GM12873 (cell line): Measurements from ENCODE around the gene GPSM1.

Source experiments
- TF ChIP-seq, protein P1 (sequence below): IDR thresholded peaks from 2 replicates; pipeline ENCODE4 v1.5.1; 2012; ENCODE audit warnings: low read depth, mild to moderate bottlenecking, moderate library complexity, low read length, control low read depth; ENCODE audit not compliant: insufficient read depth; ENCODE audit errors: missing control alignments

The GPSM1 gene

DNA sequence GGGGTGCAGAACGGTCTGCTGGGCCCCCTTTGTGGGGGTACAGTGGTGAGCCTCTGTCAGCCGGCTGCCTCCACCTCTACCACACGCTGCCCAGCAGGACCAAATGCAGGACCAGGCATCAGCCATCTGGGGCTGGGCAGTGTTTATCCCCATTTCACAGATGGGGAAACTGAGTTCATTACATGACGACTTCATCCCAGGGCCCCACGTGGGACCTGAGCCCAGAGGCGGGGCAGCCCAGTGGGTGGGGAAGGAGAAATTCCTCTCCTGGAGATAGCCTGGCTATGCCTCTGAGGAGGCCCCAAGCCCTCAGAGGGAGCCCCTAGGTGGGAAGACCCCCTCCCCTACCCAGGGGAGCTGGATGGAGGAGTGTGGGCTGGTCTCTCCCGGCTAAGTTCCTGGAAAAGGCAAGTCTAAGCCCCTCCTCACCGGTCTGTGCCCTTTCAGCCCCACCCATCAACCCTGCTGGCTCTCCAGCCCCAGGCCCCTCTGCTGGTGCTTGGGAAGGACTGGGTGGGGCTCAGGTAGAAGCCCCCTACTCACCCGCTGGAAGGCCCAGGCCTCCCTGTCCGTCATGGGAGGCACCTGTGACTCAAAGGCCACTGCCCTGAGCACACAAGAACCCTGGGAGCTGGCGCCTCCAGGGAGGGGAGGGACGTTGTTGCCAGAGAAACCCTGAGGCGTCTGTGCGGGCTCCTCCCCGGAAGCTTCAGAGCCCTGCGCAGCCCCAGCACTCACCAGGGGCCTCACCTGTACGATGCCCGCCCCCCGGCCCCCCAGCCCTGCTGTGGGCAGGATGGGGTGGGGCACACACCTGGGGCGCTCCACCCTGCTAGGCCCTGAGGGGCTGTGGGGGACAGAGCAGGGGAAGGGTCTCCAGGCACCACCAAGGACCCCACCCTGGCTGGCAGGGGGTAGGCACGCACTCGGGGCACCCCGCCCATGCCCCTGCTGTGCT is 16.0 kb upstream of the GPSM1 start:
- TF ChIP-seq, protein P1, sequence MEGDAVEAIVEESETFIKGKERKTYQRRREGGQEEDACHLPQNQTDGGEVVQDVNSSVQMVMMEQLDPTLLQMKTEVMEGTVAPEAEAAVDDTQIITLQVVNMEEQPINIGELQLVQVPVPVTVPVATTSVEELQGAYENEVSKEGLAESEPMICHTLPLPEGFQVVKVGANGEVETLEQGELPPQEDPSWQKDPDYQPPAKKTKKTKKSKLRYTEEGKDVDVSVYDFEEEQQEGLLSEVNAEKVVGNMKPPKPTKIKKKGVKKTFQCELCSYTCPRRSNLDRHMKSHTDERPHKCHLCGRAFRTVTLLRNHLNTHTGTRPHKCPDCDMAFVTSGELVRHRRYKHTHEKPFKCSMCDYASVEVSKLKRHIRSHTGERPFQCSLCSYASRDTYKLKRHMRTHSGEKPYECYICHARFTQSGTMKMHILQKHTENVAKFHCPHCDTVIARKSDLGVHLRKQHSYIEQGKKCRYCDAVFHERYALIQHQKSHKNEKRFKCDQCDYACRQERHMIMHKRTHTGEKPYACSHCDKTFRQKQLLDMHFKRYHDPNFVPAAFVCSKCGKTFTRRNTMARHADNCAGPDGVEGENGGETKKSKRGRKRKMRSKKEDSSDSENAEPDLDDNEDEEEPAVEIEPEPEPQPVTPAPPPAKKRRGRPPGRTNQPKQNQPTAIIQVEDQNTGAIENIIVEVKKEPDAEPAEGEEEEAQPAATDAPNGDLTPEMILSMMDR: no peak

DNA sequence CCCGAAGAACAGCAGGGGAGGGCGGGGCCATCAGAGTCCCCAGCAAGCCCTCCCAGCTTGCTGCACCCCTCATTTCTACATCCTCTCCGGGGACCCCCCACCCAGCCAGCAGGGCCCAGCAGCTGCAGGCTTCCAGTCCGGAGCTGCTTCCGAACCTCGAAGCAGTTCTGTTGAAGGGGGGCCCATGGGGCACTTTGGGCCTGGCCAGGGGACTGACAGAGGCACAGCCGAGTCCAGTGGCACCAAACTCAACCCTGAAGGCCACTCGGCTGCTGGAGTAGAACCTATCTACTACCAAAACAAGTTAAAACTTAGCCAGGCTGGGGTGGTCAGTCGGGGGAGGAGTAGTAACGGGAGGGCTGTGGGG is 15.3 kb upstream of the GPSM1 start:
- TF ChIP-seq, protein P1: no peak

DNA sequence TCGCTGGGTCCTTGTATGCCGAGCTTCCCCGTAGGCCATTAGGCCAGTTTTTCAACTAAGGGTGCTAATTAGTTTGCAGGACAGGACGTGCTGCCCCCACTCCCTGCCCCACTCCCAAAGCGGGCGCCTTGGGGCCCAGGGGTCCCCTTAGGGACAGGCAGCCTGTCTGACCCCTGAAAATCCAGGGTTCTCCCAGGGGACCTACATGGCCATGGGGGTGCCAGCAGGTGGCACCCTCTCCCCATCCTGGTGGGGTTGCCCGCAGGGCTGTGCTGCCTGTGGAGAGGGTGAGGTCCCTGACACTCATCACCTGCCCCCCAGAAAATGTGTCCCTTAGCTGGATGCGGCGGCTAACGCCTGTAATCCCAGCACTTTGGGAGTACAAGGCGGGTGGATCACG is 14.9 kb upstream of the GPSM1 start:
- TF ChIP-seq, protein P1: peak; percentile 67

DNA sequence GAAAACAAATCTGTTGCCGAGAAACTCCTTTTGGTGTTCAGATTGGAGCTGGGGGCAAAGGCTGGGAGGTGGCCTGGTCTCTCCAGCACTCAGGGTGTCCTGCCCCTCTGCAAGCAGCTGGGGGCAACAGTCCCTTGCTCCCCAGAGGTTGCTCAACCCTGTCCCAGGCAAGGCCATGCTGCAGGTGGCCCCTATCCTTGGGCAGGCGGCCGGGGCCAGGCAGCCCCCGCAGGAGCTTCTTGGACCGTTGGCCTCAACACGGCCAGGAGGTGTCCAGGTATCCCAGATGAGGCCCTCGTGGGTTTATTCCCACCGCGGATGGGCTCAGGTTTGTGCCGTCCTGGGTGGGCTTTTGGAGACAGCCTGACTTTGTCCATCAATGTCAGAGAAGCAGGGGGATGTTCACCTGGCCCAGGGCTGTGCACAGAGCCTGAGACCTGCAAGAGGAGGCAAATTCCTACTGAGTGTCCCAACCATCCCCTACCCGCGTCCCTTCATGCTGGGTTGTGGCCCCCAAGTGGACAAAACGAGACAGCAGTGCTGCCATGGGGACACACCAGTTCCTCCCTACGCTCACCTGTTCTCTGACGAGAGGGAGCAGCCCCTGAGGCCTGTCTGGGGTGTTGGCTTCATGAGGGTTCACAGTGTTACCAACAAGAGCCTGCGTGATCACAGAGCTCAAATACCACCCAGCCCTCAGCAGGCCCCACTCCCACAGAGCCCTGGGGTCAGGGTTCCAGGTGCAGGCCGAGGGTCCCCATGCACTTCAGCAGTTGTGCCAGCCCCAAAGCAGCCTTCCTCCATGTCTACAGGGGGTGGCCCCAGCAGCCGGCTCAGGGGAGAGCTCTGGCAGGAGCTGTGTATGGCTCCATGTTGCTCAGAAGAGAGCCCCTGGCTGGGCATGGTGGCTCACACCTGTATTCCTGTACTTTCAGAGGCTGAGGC is 14.0 kb upstream of the GPSM1 start:
- TF ChIP-seq, protein P1: peak; percentile 8

DNA sequence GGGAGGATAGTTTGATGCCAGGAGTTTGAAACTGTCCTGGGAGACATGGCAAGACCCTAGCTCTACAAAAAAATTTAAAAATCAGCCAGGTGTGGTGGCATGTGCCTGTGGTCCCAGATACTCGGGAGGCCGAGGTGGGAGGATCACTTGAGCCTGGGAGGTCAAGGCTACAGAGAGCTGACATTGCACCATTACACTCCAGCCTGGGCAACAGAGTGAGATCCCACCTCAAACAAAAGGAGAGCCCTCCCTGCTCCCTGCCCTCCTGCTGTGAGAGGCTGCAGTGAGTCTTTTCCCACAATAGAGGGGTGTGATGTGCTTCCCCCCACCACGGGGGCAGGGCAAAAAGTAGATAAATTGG is 13.3 kb upstream of the GPSM1 start:
- TF ChIP-seq, protein P1: no peak

DNA sequence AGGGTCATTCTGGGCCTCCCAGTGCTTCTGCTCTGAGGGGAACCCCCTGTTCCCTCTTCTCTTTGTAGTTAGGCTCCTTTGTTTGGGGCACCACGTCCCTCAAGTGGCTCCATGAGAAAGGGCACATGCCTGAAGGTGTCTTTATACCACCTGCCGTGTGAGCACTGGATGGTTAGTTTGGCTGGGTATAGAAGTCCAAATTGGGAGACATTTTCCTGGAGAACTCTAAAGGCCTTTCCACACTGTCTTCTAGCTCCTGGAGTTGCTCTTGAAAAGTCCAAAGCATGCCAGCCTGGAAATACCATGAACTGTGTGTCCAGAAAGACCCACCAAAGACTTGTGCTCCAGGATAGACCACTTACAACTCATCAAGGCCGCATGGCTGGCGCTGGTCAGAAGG is 12.4 kb upstream of the GPSM1 start:
- TF ChIP-seq, protein P1: no peak

DNA sequence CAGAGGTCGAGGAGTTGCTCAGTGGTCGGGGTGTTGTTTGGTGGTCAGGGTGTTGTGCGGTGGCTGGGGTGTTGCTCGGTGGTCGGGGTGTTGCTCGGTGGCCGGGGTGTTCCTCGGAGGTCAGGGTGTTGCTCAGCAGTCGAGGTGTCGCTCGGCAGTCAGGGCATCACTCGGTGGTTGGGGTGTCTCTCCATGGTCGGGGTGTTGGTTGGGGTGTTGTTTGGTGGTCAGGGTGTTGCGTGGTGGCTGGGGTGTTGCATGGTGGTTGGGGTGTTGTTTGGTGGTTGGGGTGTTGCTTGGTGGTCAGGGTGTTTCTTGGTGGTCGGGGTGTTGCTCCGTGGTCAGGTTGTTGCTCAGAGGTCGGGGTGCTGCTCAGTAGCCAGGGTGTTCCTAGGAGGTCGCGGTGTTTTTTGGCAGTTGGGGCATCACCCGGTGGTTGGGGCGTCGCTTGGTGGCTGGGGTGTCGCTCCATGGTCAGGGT is 11.0 kb upstream of the GPSM1 start:
- TF ChIP-seq, protein P1: no peak
